22Rv1 (cell line): ENCODE results near the gene SMYD3.
"Not testable (repeated sequence)": the region's sequence is repeated elsewhere in the genome, so short reads cannot be mapped to it uniquely, and the experiment has no call there.

Source experiments
- H3K27ac ChIP-seq: fragments of 450-650 bp; 2 replicates; pipeline ENCODE4 v1.5.1; 2017
- CTCF ChIP-seq: fragments of 450-650 bp; IDR thresholded peaks from 2 replicates; pipeline ENCODE4 v1.5.1; 2017; ENCODE audit warnings: mild to moderate bottlenecking
- ZFX ChIP-seq: fragments of 450-650 bp; IDR thresholded peaks from 2 replicates; pipeline ENCODE4 v1.6.1; 2017; ENCODE audit warnings: antibody characterized with exemption, borderline replicate concordance

SMYD3 gene

GRCh38 chr1:245829194-245829593 is 677.9 kb downstream of the SMYD3 start:
- no peak overlapping the region for H3K27ac ChIP-seq
- TF ChIP-seq ZFX (no peak), CTCF (no peak)

GRCh38 chr1:245827301-245827700 is 679.8 kb downstream of the SMYD3 start:
- TF ChIP-seq ZFX (no peak), CTCF (no peak)
- H3K27ac ChIP-seq, result no peak overlapping the region

- TF ChIP-seq ZFX (no peak), CTCF (peak; percentile 29; the same call in 1 of the 2 replicates)
- no peak overlapping the region for H3K27ac ChIP-seq
Observed at GRCh38 chr1:245825128-245825901, 681.8 kb downstream of the SMYD3 start.

- TF ChIP-seq ZFX (no peak), CTCF (no peak)
- no peak overlapping the region for H3K27ac ChIP-seq
Observed at GRCh38 chr1:245823408-245824147, 683.5 kb downstream of the SMYD3 start.

- H3K27ac ChIP-seq, result no peak overlapping the region
- TF ChIP-seq ZFX, result no peak
Observed at GRCh38 chr1:245822996-245823395, 684.1 kb downstream of the SMYD3 start.

- H3K27ac ChIP-seq, result not testable (repeated sequence)
Observed at GRCh38 chr1:245818363-245818762, 688.7 kb downstream of the SMYD3 start.

GRCh38 chr1:245816496-245816895 is 690.6 kb downstream of the SMYD3 start:
- H3K27ac ChIP-seq, result not testable (repeated sequence)

GRCh38 chr1:245814651-245815050 is 692.4 kb downstream of the SMYD3 start:
- TF ChIP-seq CTCF (no peak), ZFX (no peak)

More at GRCh38 chr1:245814651-245815050, 692.4 kb downstream of the SMYD3 start:
- no peak overlapping the region for H3K27ac ChIP-seq
